Keratinocyte (primary cell): ENCODE results near the gene OR4C6. TPM values are rescaled to one million over a fixed set of nuclear protein-coding genes. Genes with fewer than 3 reads are reported as not detected.

ENCODE experiments used
- DNase-seq: peaks from one replicate; pipeline ENCODE4 v3.0.0-alpha.2; 2011; ENCODE audit warnings: low read depth, missing footprints, low spot score
- FAIRE-seq: peaks from 2 replicates; lab custom pipeline; 2011; peaks lifted over from hg19 to GRCh38; lab: Jason Lieb, UNC
- H2AFZ ChIP-seq: 2 replicates; pipeline ENCODE4 v1.6.0; 2012; ENCODE audit warnings: low read length, control low read depth, inconsistent platforms; ENCODE audit not compliant: control insufficient read depth
- H3K27ac ChIP-seq: 2 replicates; pipeline ENCODE4 v1.5.1; 2011; ENCODE audit warnings: low read length; ENCODE audit not compliant: control insufficient read depth, insufficient read depth
- H3K27me3 ChIP-seq: 3 replicates; pipeline ENCODE4 v1.6.0; 2011; ENCODE audit warnings: low read length; ENCODE audit not compliant: control insufficient read depth, insufficient read depth; ENCODE audit errors: extremely low read depth
- H3K36me3 ChIP-seq, 2 experiments: 2 replicates in 1 of 2; 3 replicates in 1 of 2; pipeline ENCODE4 v1.5.1; 2011; ENCODE audit warnings: low read length in 2 of 2, mild to moderate bottlenecking in 1 of 2; ENCODE audit not compliant: control insufficient read depth in 2 of 2, insufficient read depth in 2 of 2; ENCODE audit errors: extremely low read depth in 1 of 2
- H3K4me1 ChIP-seq: 3 replicates; pipeline ENCODE4 v1.5.1; 2011; ENCODE audit warnings: low read length; ENCODE audit not compliant: control insufficient read depth, insufficient read depth; ENCODE audit errors: extremely low read depth
- H3K4me2 ChIP-seq: 3 replicates; pipeline ENCODE4 v1.6.0; 2011; ENCODE audit warnings: low read depth, low read length; ENCODE audit not compliant: control insufficient read depth, insufficient read depth; ENCODE audit errors: extremely low read depth
- H3K4me3 ChIP-seq, 3 experiments: fragments of 200-600 bp in 1 of 3; sonication (generic) in 1 of 3; 2 replicates in 2 of 3; 3 replicates in 1 of 3; pipeline ENCODE4 v1.5.1; 2011 to 2016; ENCODE audit warnings: low read length in 3 of 3, mild to moderate bottlenecking in 3 of 3, control low read depth in 2 of 3, inconsistent platforms in 1 of 3, low read depth in 1 of 3, mixed read lengths in 1 of 3, mixed run types in 1 of 3, moderate library complexity in 1 of 3; ENCODE audit not compliant: control insufficient read depth in 2 of 3, insufficient read depth in 2 of 3; ENCODE audit errors: extremely low read depth in 1 of 3
- H3K79me2 ChIP-seq: 2 replicates; pipeline ENCODE4 v1.6.0; 2012; ENCODE audit warnings: low read length; ENCODE audit not compliant: control insufficient read depth, insufficient read depth
- H3K9ac ChIP-seq: 3 replicates; pipeline ENCODE4 v1.6.0; 2011; ENCODE audit warnings: low read length; ENCODE audit not compliant: control insufficient read depth, insufficient read depth; ENCODE audit errors: extremely low read depth
- H3K9me1 ChIP-seq: 3 replicates; pipeline ENCODE4 v1.6.0; 2011; ENCODE audit warnings: low read length; ENCODE audit not compliant: control insufficient read depth, insufficient read depth; ENCODE audit errors: extremely low read depth
- H3K9me3 ChIP-seq: 2 replicates; pipeline ENCODE4 v1.5.1; 2012; ENCODE audit warnings: low read depth, low read length; ENCODE audit not compliant: control insufficient read depth
- H4K20me1 ChIP-seq: 3 replicates; pipeline ENCODE4 v1.6.0; 2011; ENCODE audit warnings: low read length; ENCODE audit not compliant: control insufficient read depth, insufficient read depth; ENCODE audit errors: extremely low read depth
- EZH2 ChIP-seq: IDR thresholded peaks from one replicate; pipeline ENCODE4 v1.6.1; 2012; ENCODE audit warnings: inconsistent platforms, mild to moderate bottlenecking, low read length, moderate library complexity
- dilution Hi-C: fragments of 300-500 bp; cut with MboI; formaldehyde crosslinking; loops from one replicate; pipeline ENCODE4 v1.7.0; 2020; ENCODE audit warnings: low sequenced_read_pairs; ENCODE audit not compliant: extremely low pct_ligation_motif_present
- polyA plus RNA-seq, 5 experiments: library from polyadenylated mRNA; depleted of rRNA in 3 of 5; stranded (reverse) in 3 of 5; stranded (forward) in 1 of 5; unstranded in 1 of 5; fragments of >200 nt; gene quantifications; 1 replicate in 1 of 5; 2 replicates in 3 of 5; 3 replicates in 1 of 5; pipeline versions ENCODE4 v1.2.1 to v1.2.3, GENCODE V29; 2011 to 2012; ENCODE audit warnings: missing spikeins in 2 of 5, low read depth in 1 of 5, low replicate concordance in 1 of 5
- TF ChIP-seq, protein P1 (sequence below), 3 experiments: IDR thresholded peaks in 1 of 3; conservative IDR thresholded peaks in 1 of 3; optimal IDR thresholded peaks in 1 of 3; 2 replicates in 2 of 3; 3 replicates in 1 of 3; pipeline versions ENCODE3 to v1.5.1; 2011; ENCODE audit warnings: low read length in 3 of 3, mild to moderate bottlenecking in 3 of 3, moderate library complexity in 2 of 3, control low read depth in 1 of 3, inconsistent platforms in 1 of 3; ENCODE audit not compliant: insufficient read depth in 2 of 3; ENCODE audit errors: extremely low read depth in 1 of 3

Gene OR4C6
- polyA plus RNA-seq, 1 donor (not counting 4 experiments of a cell fraction or from before 2014, with no cell fraction given), result not detected

DNA sequence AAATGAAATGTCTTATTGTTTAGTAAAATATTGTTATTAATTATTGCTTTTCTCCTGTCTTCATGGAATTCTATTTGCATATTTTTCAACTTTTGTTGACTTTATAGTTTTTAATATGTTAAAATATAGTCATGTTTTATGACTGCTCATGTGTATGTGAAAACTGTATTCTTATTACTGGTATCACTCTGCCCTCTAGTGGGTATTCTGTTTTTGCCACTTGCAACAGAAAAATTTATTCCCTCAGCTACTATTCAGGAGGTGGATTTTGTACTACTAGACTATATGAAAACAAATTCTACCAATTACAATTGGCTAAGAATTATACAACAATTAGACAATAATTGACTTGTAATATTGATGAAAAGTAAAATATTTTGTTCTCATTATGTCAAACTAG is 45.0 kb downstream of the OR4C6 start:
- Histone ChIP-seq H3K27ac (no peak overlapping the region), H3K9me1 (no peaks in the 10 kb centered on the region), H3K9ac (no peak overlapping the region), H3K79me2 (no peaks in the 10 kb centered on the region), H4K20me1 (no peaks in the 10 kb centered on the region), H2AFZ (no peak overlapping the region), H3K9me3 (no peaks in the 10 kb centered on the region), H3K27me3 (no peaks in the 10 kb centered on the region), H3K4me2 (no peak overlapping the region), H3K36me3 (no peaks in the 10 kb centered on the region), H3K4me3 (no peak overlapping the region), H3K4me1 (no peaks in the 10 kb centered on the region)
- TF ChIP-seq, protein P1, sequence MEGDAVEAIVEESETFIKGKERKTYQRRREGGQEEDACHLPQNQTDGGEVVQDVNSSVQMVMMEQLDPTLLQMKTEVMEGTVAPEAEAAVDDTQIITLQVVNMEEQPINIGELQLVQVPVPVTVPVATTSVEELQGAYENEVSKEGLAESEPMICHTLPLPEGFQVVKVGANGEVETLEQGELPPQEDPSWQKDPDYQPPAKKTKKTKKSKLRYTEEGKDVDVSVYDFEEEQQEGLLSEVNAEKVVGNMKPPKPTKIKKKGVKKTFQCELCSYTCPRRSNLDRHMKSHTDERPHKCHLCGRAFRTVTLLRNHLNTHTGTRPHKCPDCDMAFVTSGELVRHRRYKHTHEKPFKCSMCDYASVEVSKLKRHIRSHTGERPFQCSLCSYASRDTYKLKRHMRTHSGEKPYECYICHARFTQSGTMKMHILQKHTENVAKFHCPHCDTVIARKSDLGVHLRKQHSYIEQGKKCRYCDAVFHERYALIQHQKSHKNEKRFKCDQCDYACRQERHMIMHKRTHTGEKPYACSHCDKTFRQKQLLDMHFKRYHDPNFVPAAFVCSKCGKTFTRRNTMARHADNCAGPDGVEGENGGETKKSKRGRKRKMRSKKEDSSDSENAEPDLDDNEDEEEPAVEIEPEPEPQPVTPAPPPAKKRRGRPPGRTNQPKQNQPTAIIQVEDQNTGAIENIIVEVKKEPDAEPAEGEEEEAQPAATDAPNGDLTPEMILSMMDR (optimal IDR thresholded peaks at IDR 0.05 in 1 of 3, IDR thresholded peaks at IDR 0.05 in 1 of 3, conservative IDR thresholded peaks at IDR 0.05 in 1 of 3; ENCODE audit: extremely low read depth in 1 of 3, insufficient read depth in 2 of 3, low read length in 3 of 3), result peak in 2 of 3 experiments; percentile 26 to 29
- TF ChIP-seq EZH2, result no peak
- dilution Hi-C loops, result no loop called here
- DNase-seq (no peak), FAIRE-seq (no peak)

DNA sequence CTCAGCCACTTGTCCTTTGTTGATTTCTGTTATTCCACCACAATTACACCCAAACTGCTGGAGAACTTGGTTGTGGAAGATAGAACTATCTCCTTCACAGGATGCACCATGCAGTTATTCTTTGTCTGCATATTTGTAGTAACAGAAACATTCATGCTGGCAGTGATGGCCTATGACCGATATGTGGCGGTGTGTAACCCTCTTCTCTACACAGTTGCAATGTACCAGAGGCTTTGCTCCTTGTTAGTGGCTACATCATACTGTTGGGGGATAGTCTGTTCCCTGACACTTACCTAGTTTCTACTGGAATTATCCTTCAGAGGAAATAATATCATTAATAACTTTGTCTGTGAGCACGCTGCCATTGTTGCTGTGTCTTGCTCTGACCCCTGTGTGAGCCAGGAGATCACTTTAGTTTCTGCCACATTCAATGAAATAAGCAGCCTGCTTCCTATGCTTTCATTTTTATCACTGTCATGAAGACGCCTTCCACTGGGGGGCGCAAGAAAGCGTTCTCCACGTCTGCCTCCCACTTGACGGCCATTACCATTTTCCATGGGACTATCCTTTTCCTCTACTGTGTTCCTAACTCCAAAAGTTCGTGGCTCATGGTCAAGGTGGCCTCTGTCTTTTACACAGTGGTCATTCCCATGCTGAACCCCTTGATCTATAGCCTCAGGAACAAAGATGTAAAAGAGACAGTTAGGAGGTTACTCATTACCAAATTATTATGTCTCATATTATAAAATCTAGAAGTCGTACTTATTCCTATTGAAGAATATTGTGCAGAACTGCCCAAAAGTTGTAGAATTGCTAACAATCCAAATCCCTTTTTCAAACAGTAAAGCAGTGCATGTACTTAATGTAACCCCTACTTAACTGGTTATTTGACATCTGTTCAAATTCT is 53.2 kb downstream of the OR4C6 start:
- peaks cover 2% of the 10 kb centered on the region for H3K9me3 ChIP-seq
- DNase-seq, result no peak
- no peak for FAIRE-seq
- H4K20me1 ChIP-seq, result no peaks in the 10 kb centered on the region
- H3K4me1 ChIP-seq, result no peaks in the 10 kb centered on the region
- H3K9ac ChIP-seq, result no peak overlapping the region
- no peaks in the 10 kb centered on the region for H3K79me2 ChIP-seq
- no peak overlapping the region for H3K4me2 ChIP-seq
- H3K4me3 ChIP-seq, result no peak overlapping the region
- no peaks in the 10 kb centered on the region for H3K9me1 ChIP-seq
- H3K27ac ChIP-seq, result no peak overlapping the region
- dilution Hi-C loops, result no loop called here
- no peak for TF ChIP-seq EZH2
- TF ChIP-seq, protein P1 (optimal IDR thresholded peaks at IDR 0.05 in 1 of 3, IDR thresholded peaks at IDR 0.05 in 1 of 3, conservative IDR thresholded peaks at IDR 0.05 in 1 of 3; ENCODE audit: extremely low read depth in 1 of 3, insufficient read depth in 2 of 3, low read length in 3 of 3), result peak in 1 of 3 experiments; percentile 25
- H2AFZ ChIP-seq, result no peak overlapping the region
- no peaks in the 10 kb centered on the region for H3K27me3 ChIP-seq
- H3K36me3 ChIP-seq, result no peaks in the 10 kb centered on the region

Other genes with a start within 250 kb of the OR4C6 start
- gene OR4C15, start 107.7 kb upstream of the OR4C6 start, polyA plus RNA-seq, result not detected in 3 replicates
- gene OR4C16, start 90.1 kb upstream of the OR4C6 start, polyA plus RNA-seq, result not detected in 3 replicates
- not detected in 3 replicates for gene OR4C11, start 54.6 kb upstream of the OR4C6 start, polyA plus RNA-seq
- not detected in 3 replicates for gene OR4P4, start 27.1 kb upstream of the OR4C6 start, polyA plus RNA-seq
- not detected in 3 replicates for gene OR4S2, start 13.9 kb upstream of the OR4C6 start, polyA plus RNA-seq
- gene OR5D13, start 111.2 kb downstream of the OR4C6 start, polyA plus RNA-seq, result not detected in 3 replicates
- gene OR5D14, start 133.4 kb downstream of the OR4C6 start, polyA plus RNA-seq, result not detected in 3 replicates
- not detected in 3 replicates for gene OR5L1, start 149.2 kb downstream of the OR4C6 start, polyA plus RNA-seq
- gene OR5D18, start 157.4 kb downstream of the OR4C6 start, polyA plus RNA-seq, result not detected in 3 replicates
- gene OR5L2, start 165.0 kb downstream of the OR4C6 start, polyA plus RNA-seq, result not detected in 3 replicates
- not detected in 3 replicates for gene OR5D16, start 176.6 kb downstream of the OR4C6 start, polyA plus RNA-seq
- not detected in 3 replicates for gene TRIM51, start 221.1 kb downstream of the OR4C6 start, polyA plus RNA-seq